Measurements from ENCODE around the gene AAGAB. TPM values are rescaled to one million over a fixed set of nuclear protein-coding genes. Genes with fewer than 3 reads are reported as not detected.

Gene AAGAB
- total RNA-seq, 1 experiment from 2014 or later: 40.1 TPM

DNA sequence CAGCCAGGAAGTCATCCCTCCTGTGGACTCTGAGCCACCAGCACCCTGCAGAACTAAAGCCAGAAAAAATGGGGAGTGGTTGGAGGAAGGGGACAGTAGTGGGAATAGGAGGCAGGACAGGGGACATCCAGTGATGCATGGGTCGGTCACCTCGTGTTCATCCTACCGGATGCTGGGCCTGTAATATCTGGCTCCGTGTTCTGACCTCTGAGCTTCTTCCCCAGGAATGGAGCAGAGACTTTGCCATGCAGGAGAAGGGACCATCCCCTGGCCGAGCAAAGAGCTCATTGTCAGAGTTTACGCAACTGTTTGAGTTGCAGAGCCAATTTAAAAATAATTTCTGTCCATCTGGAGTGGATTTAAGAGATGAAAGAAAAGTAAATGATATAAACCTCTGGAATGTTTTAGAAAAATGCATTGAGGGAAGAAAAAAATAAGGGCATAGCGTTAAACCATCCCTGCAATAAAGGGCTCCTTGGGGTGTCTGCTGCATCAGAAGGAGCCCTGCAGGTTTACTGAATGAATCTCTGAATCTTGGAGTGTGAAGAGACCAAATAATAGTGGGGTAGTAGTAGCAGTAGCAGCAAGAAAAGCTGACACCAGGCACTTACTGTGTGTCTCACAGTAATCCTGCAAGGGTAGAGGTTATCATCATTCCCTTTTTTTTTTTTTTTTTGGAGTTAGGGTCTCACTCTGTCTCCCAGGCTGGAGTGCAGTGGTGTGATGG lies 70.9 kb downstream of the AAGAB start:
- Histone ChIP-seq H4K5ac (ENCODE audit: insufficient read length, low read depth, low read length) (no peak overlapping the region), H2BK120ac (ENCODE audit: low read depth, low read length, poor library complexity, severe bottlenecking) (no peak overlapping the region), H4K20me1 (ENCODE audit: control insufficient read depth, insufficient read depth, insufficient read length) (no peaks in the 10 kb centered on the region), H2BK12ac (ENCODE audit: insufficient read length, low read depth, low read length) (no peak overlapping the region), H3K9me3 (ENCODE audit: control insufficient read depth, low read depth, low read length) (no peaks in the 10 kb centered on the region), H3K14ac (ENCODE audit: insufficient read depth, low read length) (no peak overlapping the region), H3K18ac (ENCODE audit: insufficient read length, low read depth, low read length) (no peak overlapping the region), H3K9ac (ENCODE audit: extremely low read depth, insufficient read length, low read length) (no peak overlapping the region), H3K79me2 (ENCODE audit: insufficient read depth, low read length) (no peaks in the 10 kb centered on the region), H2BK5ac (ENCODE audit: insufficient read length, low read length) (no peak overlapping the region), H3K23ac (ENCODE audit: insufficient read length, low read depth, low read length) (no peak overlapping the region), H3K4me2 (ENCODE audit: insufficient read depth, insufficient read length, low read length) (no peak overlapping the region), H2AK5ac (ENCODE audit: insufficient read length, low read length) (no peak overlapping the region), H3K27ac (ENCODE audit: insufficient read length, low read depth, low read length) (no peak overlapping the region), H3T11ph (ENCODE audit: low read length) (no peak overlapping the region), H3K4me1 (ENCODE audit: insufficient read depth, low read length) (no peaks in the 10 kb centered on the region), H3K23me2 (ENCODE audit: insufficient read length, low read depth, low read length, poor library complexity, severe bottlenecking) (no peaks in the 10 kb centered on the region), H2BK20ac (ENCODE audit: low read depth, low read length, poor library complexity, severe bottlenecking) (no peak overlapping the region), H3K56ac (ENCODE audit: insufficient read length, low read depth, low read length) (no peak overlapping the region), H4K91ac (ENCODE audit: insufficient read length, low read depth, low read length) (no peak overlapping the region), H3K27me3 (ENCODE audit: insufficient read depth, low read length) (no peaks in the 10 kb centered on the region), H4K8ac (replicated peaks; ENCODE audit: insufficient read length, low read depth, low read length) (no peak overlapping the region), H2BK15ac (ENCODE audit: low read depth, low read length) (no peak overlapping the region), H3K79me1 (ENCODE audit: insufficient read depth, low read depth, low read length, poor library complexity, severe bottlenecking) (no peaks in the 10 kb centered on the region), H3K4ac (ENCODE audit: low read depth, low read length) (no peak overlapping the region), H2AFZ (ENCODE audit: low read length) (no peak overlapping the region)
- Mint-ChIP-seq H3K36me3 (ENCODE audit: insufficient read depth in 1 of 3, low read depth in 3 of 3) (peaks cover 6 to 62% (median 7%) of the 10 kb centered on the region in 3 experiments), H3K4me3 (no peak overlapping the region; a peak in 1 of 5 replicates), H3K27ac (peak overlapping the region in 1 of 3 experiments; percentile 86; a peak in 2 of 7 replicates), H3K27me3 (ENCODE audit: low read depth) (no peaks in the 10 kb centered on the region), H3K4me1 (peaks cover 6 to 8% of the 10 kb centered on the region in 2 experiments; a peak in 2 of 4 replicates), H3K9me3 (no peaks in the 10 kb centered on the region)
- DNase-seq: peak; percentile 9
- TF ChIP-seq, protein P1, sequence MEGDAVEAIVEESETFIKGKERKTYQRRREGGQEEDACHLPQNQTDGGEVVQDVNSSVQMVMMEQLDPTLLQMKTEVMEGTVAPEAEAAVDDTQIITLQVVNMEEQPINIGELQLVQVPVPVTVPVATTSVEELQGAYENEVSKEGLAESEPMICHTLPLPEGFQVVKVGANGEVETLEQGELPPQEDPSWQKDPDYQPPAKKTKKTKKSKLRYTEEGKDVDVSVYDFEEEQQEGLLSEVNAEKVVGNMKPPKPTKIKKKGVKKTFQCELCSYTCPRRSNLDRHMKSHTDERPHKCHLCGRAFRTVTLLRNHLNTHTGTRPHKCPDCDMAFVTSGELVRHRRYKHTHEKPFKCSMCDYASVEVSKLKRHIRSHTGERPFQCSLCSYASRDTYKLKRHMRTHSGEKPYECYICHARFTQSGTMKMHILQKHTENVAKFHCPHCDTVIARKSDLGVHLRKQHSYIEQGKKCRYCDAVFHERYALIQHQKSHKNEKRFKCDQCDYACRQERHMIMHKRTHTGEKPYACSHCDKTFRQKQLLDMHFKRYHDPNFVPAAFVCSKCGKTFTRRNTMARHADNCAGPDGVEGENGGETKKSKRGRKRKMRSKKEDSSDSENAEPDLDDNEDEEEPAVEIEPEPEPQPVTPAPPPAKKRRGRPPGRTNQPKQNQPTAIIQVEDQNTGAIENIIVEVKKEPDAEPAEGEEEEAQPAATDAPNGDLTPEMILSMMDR (conservative IDR thresholded peaks at IDR 0.05): no peak
- no CpG with 5 or more reads among the region's 7 CpGs for WGBS (ENCODE audit: extremely low coverage, insufficient read length, low lambda C conversion rate)
